Lower lobe of right lung (tissue), 2 donors: Measurements from ENCODE around the gene BANF2. TPM values are rescaled to one million over a fixed set of nuclear protein-coding genes. Genes with fewer than 3 reads are reported as not detected.

Source experiments
- ATAC-seq, 2 donors: fragments of 200-7000 bp; cut with Tn5 transposase; one replicate each; pipeline ENCODE4 v1.9.1; 2020 to 2022; ENCODE audit warnings: mild to moderate bottlenecking in 2 of 2, moderate library complexity in 2 of 2
- DNase-seq: peaks from one replicate; pipeline ENCODE4 v3.0.0-alpha.2; 2020
- H3K27ac ChIP-seq: fragments of 200-600 bp; one replicate; pipeline ENCODE4 v1.8.0; 2022
- H3K27me3 ChIP-seq: fragments of 200-600 bp; one replicate; pipeline ENCODE4 v1.8.0; 2022; ENCODE audit warnings: low read depth
- H3K36me3 ChIP-seq: fragments of 200-600 bp; one replicate; pipeline ENCODE4 v1.8.0; 2022; ENCODE audit warnings: mild to moderate bottlenecking
- H3K4me1 ChIP-seq: fragments of 200-600 bp; one replicate; pipeline ENCODE4 v1.8.0; 2022
- H3K4me3 ChIP-seq: fragments of 200-600 bp; one replicate; pipeline ENCODE4 v1.8.0; 2022; ENCODE audit warnings: mild to moderate bottlenecking
- H3K9me3 ChIP-seq: fragments of 200-600 bp; one replicate; pipeline ENCODE4 v1.8.0; 2022
- intact Hi-C: fragments of 100-400 bp; cut with DNase I; formaldehyde crosslinking; loops from one replicate; pipeline ENCODE4 v1.11.0; 2022
- total RNA-seq: library from RNA; stranded (reverse); fragmentation: NEBNext Ultra II Directional; extraction: Animal tissue kit (Norgen Biotek cat#: 25700); gene quantifications from one replicate; pipeline ENCODE4 v1.2.1, GENCODE V29; 2021
- TF ChIP-seq, protein P1 (sequence below): fragments of 200-600 bp; IDR thresholded peaks from one replicate; pipeline ENCODE4 v1.8.0; 2022; ENCODE audit warnings: antibody characterized with exemption, mild to moderate bottlenecking
- donor health status: DM: no; HTN: yes; CAD: no; lungs with severe emphysema.

The BANF2 gene
- total RNA-seq, 1 donor from 2014 or later = not detected

DNA sequence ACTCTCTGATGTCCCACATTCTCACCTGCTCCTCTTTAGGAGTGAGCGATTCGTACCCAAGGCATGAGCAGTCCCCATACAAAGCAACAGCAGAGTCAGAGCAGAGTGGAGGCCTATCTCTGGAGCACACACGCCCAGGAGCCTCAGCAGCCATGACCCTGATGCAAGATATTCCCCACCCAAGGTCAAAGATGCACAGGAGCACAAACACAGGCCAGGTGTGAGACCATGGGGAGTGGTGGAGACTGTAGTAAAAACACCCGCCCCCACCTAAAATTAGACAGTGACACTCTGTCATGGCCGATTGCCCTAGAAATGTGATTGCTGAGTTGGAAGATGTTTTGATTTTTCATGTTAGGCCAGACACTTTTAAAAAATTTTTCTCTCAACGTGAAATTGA is 39.1 kb upstream of the BANF2 start:
- Histone ChIP-seq H3K4me1 (peaks cover 22% of the 10 kb centered on the region), H3K36me3 (peaks cover 33% of the 10 kb centered on the region), H3K4me3 (no peak overlapping the region), H3K9me3 (no peaks in the 10 kb centered on the region), H3K27ac (no peak overlapping the region), H3K27me3 (no peaks in the 10 kb centered on the region)
- intact Hi-C loops = no loop called here
- ATAC-seq (no peak), DNase-seq (no peak)
- TF ChIP-seq, protein P1, sequence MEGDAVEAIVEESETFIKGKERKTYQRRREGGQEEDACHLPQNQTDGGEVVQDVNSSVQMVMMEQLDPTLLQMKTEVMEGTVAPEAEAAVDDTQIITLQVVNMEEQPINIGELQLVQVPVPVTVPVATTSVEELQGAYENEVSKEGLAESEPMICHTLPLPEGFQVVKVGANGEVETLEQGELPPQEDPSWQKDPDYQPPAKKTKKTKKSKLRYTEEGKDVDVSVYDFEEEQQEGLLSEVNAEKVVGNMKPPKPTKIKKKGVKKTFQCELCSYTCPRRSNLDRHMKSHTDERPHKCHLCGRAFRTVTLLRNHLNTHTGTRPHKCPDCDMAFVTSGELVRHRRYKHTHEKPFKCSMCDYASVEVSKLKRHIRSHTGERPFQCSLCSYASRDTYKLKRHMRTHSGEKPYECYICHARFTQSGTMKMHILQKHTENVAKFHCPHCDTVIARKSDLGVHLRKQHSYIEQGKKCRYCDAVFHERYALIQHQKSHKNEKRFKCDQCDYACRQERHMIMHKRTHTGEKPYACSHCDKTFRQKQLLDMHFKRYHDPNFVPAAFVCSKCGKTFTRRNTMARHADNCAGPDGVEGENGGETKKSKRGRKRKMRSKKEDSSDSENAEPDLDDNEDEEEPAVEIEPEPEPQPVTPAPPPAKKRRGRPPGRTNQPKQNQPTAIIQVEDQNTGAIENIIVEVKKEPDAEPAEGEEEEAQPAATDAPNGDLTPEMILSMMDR = no peak

DNA sequence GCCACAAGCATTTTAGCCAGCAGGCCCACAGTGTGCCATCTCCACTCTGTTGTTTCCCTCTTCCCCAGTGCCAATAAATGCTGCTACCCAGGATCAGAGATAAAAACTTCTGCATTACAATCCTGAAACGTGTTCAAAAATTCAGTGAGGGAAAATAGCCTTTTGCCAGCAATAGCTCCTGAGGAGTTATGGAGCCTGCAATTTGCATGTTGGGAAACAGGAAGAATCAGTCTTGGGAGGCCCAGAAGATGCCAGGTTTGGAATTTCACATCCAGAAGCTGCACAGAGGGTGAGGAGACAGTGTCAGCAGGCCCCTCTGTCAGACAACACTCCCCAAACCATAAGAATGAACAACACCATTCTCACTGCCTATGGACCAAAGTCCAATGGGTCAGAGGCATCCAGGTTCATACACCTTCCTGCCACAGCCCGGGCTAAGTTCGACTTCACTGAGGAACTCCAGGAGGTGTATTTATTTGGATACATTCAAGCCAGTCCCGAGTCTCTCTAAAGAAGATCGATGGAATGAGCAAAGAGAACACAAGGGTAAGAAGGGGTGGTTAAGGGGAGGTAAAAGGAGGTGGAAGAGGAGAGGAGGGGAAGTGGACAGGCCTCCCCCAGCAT is 38.5 kb upstream of the BANF2 start:
- Histone ChIP-seq H3K4me1 (peaks cover 25% of the 10 kb centered on the region), H3K9me3 (no peaks in the 10 kb centered on the region), H3K27me3 (no peaks in the 10 kb centered on the region), H3K36me3 (peaks cover 28% of the 10 kb centered on the region), H3K4me3 (no peak overlapping the region), H3K27ac (no peak overlapping the region)
- ATAC-seq (no peak), DNase-seq (no peak)
- TF ChIP-seq, protein P1 = no peak
- intact Hi-C loops = no loop called here

DNA sequence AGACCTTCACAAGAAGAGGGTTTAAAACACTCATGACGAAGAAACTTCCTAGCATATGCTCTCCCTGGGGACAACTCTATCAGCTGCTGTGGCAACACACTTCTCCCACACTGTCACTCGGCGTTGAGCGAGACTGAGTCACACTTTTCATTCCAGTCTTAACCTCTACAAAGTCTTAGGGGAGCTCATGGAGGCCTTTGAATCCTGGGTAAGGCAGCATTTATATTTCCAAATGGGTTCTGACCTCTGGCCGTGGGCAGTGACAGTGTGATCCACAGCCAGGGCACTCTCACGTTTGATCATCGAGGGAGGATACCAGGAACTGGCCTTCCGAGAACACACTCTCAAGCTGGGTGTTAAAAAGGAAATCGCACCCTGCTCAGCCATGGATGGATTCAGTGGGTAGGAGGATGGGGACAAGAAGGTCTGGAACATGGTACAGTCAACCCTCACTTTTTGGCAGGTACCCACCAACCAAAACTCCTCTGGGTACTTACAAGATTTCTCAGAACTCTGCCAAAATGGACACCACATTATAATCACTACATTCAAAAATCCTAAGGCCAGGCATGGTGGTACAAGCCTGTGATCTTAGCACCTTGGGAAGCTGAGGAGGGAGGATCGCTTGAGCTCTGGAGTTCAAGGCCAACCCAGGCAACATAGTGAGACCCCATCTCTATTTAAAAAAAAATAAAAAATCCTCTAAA is 37.3 kb upstream of the BANF2 start:
- TF ChIP-seq, protein P1 = no peak
- no peak overlapping the region for H3K4me3 ChIP-seq
- H3K4me1 ChIP-seq = peaks cover 29% of the 10 kb centered on the region
- intact Hi-C loops = no loop called here
- peak overlapping the region; percentile 20 for H3K27ac ChIP-seq
- H3K27me3 ChIP-seq = no peaks in the 10 kb centered on the region
- DNase-seq (no peak), ATAC-seq (peak; percentile 51 to 53)
- H3K9me3 ChIP-seq = no peaks in the 10 kb centered on the region
- peaks cover 19% of the 10 kb centered on the region for H3K36me3 ChIP-seq

DNA sequence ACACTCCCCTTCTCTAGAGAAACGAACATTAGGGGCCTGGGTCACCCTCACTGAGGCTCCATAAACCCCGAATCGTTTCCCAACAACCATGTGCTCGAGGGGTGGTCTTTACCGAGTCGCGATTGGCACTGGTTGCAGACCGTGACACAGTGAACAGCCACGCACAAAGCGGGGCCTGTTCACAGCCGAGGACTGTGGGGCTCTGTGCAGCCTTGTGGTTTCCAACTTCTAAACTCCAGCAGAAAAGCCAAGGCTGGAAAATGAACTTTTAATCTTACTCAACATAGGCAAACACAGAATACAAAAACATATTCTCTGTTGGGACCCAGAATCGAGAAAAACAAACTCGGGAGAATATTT is 36.7 kb upstream of the BANF2 start:
- Histone ChIP-seq H3K36me3 (peaks cover 14% of the 10 kb centered on the region), H3K4me3 (no peak overlapping the region), H3K4me1 (peaks cover 29% of the 10 kb centered on the region), H3K27me3 (no peaks in the 10 kb centered on the region), H3K9me3 (no peaks in the 10 kb centered on the region), H3K27ac (no peak overlapping the region)
- intact Hi-C loops = no loop called here
- DNase-seq (no peak), ATAC-seq (no peak)
- TF ChIP-seq, protein P1 = no peak

DNA sequence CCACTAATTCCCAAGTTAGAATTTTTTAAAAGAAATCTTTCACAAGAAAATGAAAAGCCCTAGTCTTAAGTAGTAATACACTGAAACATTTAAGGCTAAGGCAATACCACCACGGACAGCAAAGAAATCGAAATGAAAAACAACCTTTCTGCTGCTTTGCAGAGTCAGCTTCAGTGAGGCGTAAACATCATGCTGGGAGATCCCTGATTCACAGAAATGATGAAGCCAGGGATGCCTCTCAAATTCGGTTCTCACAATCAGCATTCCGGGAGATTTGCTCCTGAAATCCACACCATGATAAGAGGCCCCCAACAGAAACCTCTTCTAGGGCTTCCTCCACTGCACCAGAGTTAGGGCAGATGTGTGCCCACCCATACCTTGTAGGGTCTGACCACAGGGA is 36.3 kb upstream of the BANF2 start:
- Histone ChIP-seq H3K27ac (no peak overlapping the region), H3K36me3 (peaks cover 14% of the 10 kb centered on the region), H3K4me1 (peaks cover 29% of the 10 kb centered on the region), H3K4me3 (no peak overlapping the region), H3K27me3 (no peaks in the 10 kb centered on the region), H3K9me3 (no peaks in the 10 kb centered on the region)
- intact Hi-C loops = no loop called here
- ATAC-seq (no peak), DNase-seq (no peak)
- TF ChIP-seq, protein P1 = no peak
